SU-DHL-6 (cell line): ENCODE results near the gene PHF10.
A peak's percentile ranks its signal among the peaks of the same experiment; 100 is the strongest.

Source experiments
- H2AFZ ChIP-seq: fragments of 200-600 bp; sonication (generic); 2 replicates; pipeline ENCODE4 v1.6.1; 2014; ENCODE audit warnings: low read depth, mild to moderate bottlenecking, moderate library complexity, mixed read lengths, antibody characterized with exemption, low read length; ENCODE audit not compliant: severe bottlenecking
- H3F3A ChIP-seq: fragments of 200-600 bp; shearing (Covaris generic); 2 replicates; pipeline ENCODE4 v1.6.0; 2016; ENCODE audit warnings: antibody characterized with exemption, mild to moderate bottlenecking; ENCODE audit not compliant: insufficient read depth
- H3K27ac ChIP-seq: fragments of 200-600 bp; sonication (generic); 2 replicates; pipeline ENCODE4 v1.5.1; 2016; ENCODE audit warnings: low read depth, mild to moderate bottlenecking, low read length, moderate library complexity, mixed read lengths
- H3K27me3 ChIP-seq: fragments of 200-600 bp; sonication (generic), shearing (Covaris generic); 2 replicates; pipeline ENCODE4 v1.6.0; 2014; ENCODE audit warnings: mild to moderate bottlenecking, low read length
- H3K36me3 ChIP-seq: fragments of 200-600 bp; sonication (generic); 2 replicates; pipeline ENCODE4 v1.6.1; 2014; ENCODE audit warnings: mild to moderate bottlenecking, low read length, mixed read lengths
- H3K4me2 ChIP-seq: fragments of 300-600, 200-600 bp; shearing (Covaris generic), sonication (generic); 2 replicates; pipeline ENCODE4 v1.6.0; 2014; ENCODE audit warnings: low read length, low read depth, mild to moderate bottlenecking; ENCODE audit not compliant: poor library complexity, severe bottlenecking
- H3K4me3 ChIP-seq: fragments of 200-600 bp; sonication (generic); 2 replicates; pipeline ENCODE4 v1.5.1; 2014; ENCODE audit warnings: antibody characterized with exemption, low read length, mild to moderate bottlenecking, mixed read lengths; ENCODE audit not compliant: insufficient read depth, poor library complexity, severe bottlenecking
- H3K79me2 ChIP-seq: fragments of 200-600 bp; sonication (generic); 2 replicates; pipeline ENCODE4 v1.6.1; 2014; ENCODE audit warnings: mild to moderate bottlenecking, low read length, moderate library complexity; ENCODE audit not compliant: insufficient read depth
- H3K9ac ChIP-seq: fragments of 200-600 bp; sonication (generic); 2 replicates; pipeline ENCODE4 v1.7.0; 2014; ENCODE audit warnings: mild to moderate bottlenecking, low read length
- H3K9me2 ChIP-seq: fragments of 200-600 bp; sonication (generic); replicated peaks from 2 replicates; pipeline ENCODE4 v1.6.1; 2014; ENCODE audit warnings: low read length; ENCODE audit not compliant: insufficient read depth
- H3K9me3 ChIP-seq: fragments of 200-600 bp; sonication (generic); 2 replicates; pipeline ENCODE4 v1.6.1; 2014; ENCODE audit warnings: low read length, mixed read lengths; ENCODE audit not compliant: insufficient read depth
- H4K20me1 ChIP-seq: fragments of 200-600 bp; sonication (generic); 2 replicates; pipeline ENCODE4 v1.6.1; 2014; ENCODE audit warnings: low read depth, mild to moderate bottlenecking, antibody characterized with exemption, low read length, moderate library complexity, mixed read lengths
- EZH2phosphoT487 ChIP-seq: fragments of 200-600 bp; sonication (generic), shearing (Covaris generic); conservative IDR thresholded peaks from 2 replicates; pipeline ENCODE4 v1.6.1; 2018; ENCODE audit warnings: mild to moderate bottlenecking, antibody characterized with exemption, low read length, moderate library complexity, mixed read lengths
- TF ChIP-seq, protein P1 (sequence below): fragments of 200-600 bp; sonication (generic); IDR thresholded peaks from one replicate; pipeline ENCODE4 v1.5.1; 2017; ENCODE audit warnings: antibody characterized with exemption, mild to moderate bottlenecking, low read length, moderate library complexity; ENCODE audit not compliant: insufficient read depth, poor library complexity, severe bottlenecking

PHF10 gene

GRCh38 chr6:169725125-169726048 is 1.1 kb upstream of the PHF10 start:
- Histone ChIP-seq H3K79me2 (peaks cover 30% of the 10 kb centered on the region), H3K9ac (peak overlapping the region; percentile 71), H2AFZ (peak overlapping the region; percentile 90), H3K27ac (no peak overlapping the region), H3K9me3 (no peaks in the 10 kb centered on the region), H3K4me3 (peak overlapping the region; percentile 77), H3K4me2 (peak overlapping the region; percentile 61), H3F3A (peaks cover 29% of the 10 kb centered on the region), H3K36me3 (no peaks in the 10 kb centered on the region), H3K27me3 (no peaks in the 10 kb centered on the region), H3K9me2 (no peaks in the 10 kb centered on the region), H4K20me1 (peaks cover 20% of the 10 kb centered on the region)
- no peak for TF ChIP-seq EZH2phosphoT487
- TF ChIP-seq, protein P1, sequence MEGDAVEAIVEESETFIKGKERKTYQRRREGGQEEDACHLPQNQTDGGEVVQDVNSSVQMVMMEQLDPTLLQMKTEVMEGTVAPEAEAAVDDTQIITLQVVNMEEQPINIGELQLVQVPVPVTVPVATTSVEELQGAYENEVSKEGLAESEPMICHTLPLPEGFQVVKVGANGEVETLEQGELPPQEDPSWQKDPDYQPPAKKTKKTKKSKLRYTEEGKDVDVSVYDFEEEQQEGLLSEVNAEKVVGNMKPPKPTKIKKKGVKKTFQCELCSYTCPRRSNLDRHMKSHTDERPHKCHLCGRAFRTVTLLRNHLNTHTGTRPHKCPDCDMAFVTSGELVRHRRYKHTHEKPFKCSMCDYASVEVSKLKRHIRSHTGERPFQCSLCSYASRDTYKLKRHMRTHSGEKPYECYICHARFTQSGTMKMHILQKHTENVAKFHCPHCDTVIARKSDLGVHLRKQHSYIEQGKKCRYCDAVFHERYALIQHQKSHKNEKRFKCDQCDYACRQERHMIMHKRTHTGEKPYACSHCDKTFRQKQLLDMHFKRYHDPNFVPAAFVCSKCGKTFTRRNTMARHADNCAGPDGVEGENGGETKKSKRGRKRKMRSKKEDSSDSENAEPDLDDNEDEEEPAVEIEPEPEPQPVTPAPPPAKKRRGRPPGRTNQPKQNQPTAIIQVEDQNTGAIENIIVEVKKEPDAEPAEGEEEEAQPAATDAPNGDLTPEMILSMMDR, result no peak

DNA sequence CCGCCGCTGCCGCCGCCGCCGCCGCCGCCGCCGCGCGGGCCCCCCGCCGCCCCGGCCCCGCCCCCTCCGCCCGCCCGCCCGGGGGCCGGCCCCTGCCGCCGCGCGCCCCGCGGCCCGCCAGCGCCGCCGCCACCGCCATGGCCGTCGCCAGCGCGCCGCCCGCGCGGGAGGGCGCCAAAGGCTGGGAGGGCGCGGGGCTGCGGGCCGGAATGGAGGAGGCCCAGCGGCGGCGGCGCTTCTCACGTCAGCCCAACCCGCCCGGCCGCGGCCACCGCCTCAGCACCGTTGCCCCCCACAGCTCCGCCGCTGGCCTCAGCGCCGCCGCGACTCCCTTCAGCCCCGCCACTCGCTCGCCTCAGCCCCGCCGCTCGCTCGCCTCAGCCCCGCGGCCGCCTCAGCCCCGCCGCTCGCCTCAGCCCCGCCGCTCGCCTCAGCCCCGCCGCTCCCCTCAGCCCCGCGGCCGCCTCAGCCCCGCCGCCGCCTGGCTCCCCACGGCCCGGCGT is 258 bp downstream of the PHF10 start:
- H3K9me3 ChIP-seq, result no peaks in the 10 kb centered on the region
- no peak overlapping the region; the same call in 1 of the 2 replicates for H3K27ac ChIP-seq
- peak overlapping the region; percentile 32 for H3K4me2 ChIP-seq
- peaks cover 34% of the 10 kb centered on the region for H3F3A ChIP-seq
- peaks cover 21% of the 10 kb centered on the region for H4K20me1 ChIP-seq
- H3K4me3 ChIP-seq, result peak overlapping the region; percentile 53
- H3K27me3 ChIP-seq, result no peaks in the 10 kb centered on the region
- H3K79me2 ChIP-seq, result peaks cover 43% of the 10 kb centered on the region
- H2AFZ ChIP-seq, result no peak overlapping the region
- TF ChIP-seq, protein P1, result no peak
- TF ChIP-seq EZH2phosphoT487, result no peak
- H3K9me2 ChIP-seq, result no peaks in the 10 kb centered on the region
- peaks cover under 1% of the 10 kb centered on the region; the same call in 1 of the 2 replicates for H3K36me3 ChIP-seq
- H3K9ac ChIP-seq, result peak overlapping the region; percentile 48; the same call in 1 of the 2 replicates

- Histone ChIP-seq H3K4me3 (peak overlapping the region; percentile 78), H4K20me1 (peaks cover 21% of the 10 kb centered on the region), H3K79me2 (peaks cover 50% of the 10 kb centered on the region), H3F3A (peaks cover 34% of the 10 kb centered on the region), H3K9ac (peak overlapping the region; percentile 78), H2AFZ (peak overlapping the region; percentile 64), H3K4me2 (peak overlapping the region; percentile 95), H3K36me3 (peaks cover 3% of the 10 kb centered on the region; the same call in 1 of the 2 replicates), H3K27me3 (no peaks in the 10 kb centered on the region), H3K27ac (peak overlapping the region; percentile 73), H3K9me2 (no peaks in the 10 kb centered on the region), H3K9me3 (no peaks in the 10 kb centered on the region)
- TF ChIP-seq EZH2phosphoT487, result no peak
- TF ChIP-seq, protein P1, result no peak
Observed at GRCh38 chr6:169723200-169723909, 945 bp downstream of the PHF10 start.
